HepG2 (cell line): Measurements from ENCODE around the gene CCT3. TPM values are rescaled to one million over a fixed set of nuclear protein-coding genes. Genes with fewer than 3 reads are reported as not detected.

Experiments
- ATRX ChIP-seq: sonication (generic); formaldehyde crosslinking; IDR thresholded peaks from 2 replicates; pipeline ENCODE4 v1.4.0; 2020; ENCODE audit warnings: missing genetic modification reagents, borderline replicate concordance
- EP300 ChIP-seq, 3 experiments: sonication (generic) in 1 of 3; formaldehyde crosslinking in 1 of 3; IDR thresholded peaks; 2 replicates each; pipeline versions ENCODE4 v1.5.1 to v1.6.1; 2011 to 2020; ENCODE audit warnings: low read depth in 2 of 3, low read length in 2 of 3, borderline replicate concordance in 1 of 3, improper control_type of control experiment in 1 of 3, mild to moderate bottlenecking in 1 of 3, missing genetic modification reagents in 1 of 3, moderate library complexity in 1 of 3
- FOXA1 ChIP-seq, 2 experiments: fragments of 450-650 bp in 1 of 2; sonication (generic) in 1 of 2; formaldehyde crosslinking in 1 of 2; IDR thresholded peaks; 2 replicates each; pipeline versions ENCODE4 v1.4.0 to v1.6.1; 2016 to 2020; ENCODE audit warnings: missing genetic modification reagents in 1 of 2
- GTF2F1 ChIP-seq: fragments of 150-350 bp; IDR thresholded peaks from 2 replicates; pipeline ENCODE4 v1.6.1; 2014; ENCODE audit warnings: low read length
- HOXA3 ChIP-seq: sonication (generic); formaldehyde crosslinking; IDR thresholded peaks from 2 replicates; pipeline ENCODE4 v1.5.0; 2020; ENCODE audit warnings: missing genetic modification reagents
- IRF2 ChIP-seq: IDR thresholded peaks from 2 replicates; pipeline ENCODE4 v1.6.1; 2018; ENCODE audit warnings: missing genetic modification reagents, missing compliant biosample characterization
- MIER2 ChIP-seq: IDR thresholded peaks from 2 replicates; pipeline ENCODE4 v1.6.1; 2016; ENCODE audit warnings: missing biosample characterization, missing genetic modification reagents
- NFYB ChIP-seq: sonication (generic); formaldehyde crosslinking; IDR thresholded peaks from 2 replicates; pipeline ENCODE4 v1.4.0; 2020; ENCODE audit warnings: missing genetic modification reagents
- PATZ1 ChIP-seq: sonication (generic); formaldehyde crosslinking; IDR thresholded peaks from 2 replicates; pipeline ENCODE4 v1.4.0; 2020; ENCODE audit warnings: missing genetic modification reagents
- PBX2 ChIP-seq: IDR thresholded peaks from 2 replicates; pipeline ENCODE4 v1.6.1; 2016; ENCODE audit warnings: control low read depth
- RBM22 ChIP-seq: fragments of 200-400 bp; formaldehyde crosslinking; optimal IDR thresholded peaks from 2 replicates; pipeline ENCODE3; 2017; ENCODE audit warnings: mild to moderate bottlenecking, low read length, moderate library complexity
- SAFB2 ChIP-seq: sonication (generic); formaldehyde crosslinking; IDR thresholded peaks from 2 replicates; pipeline ENCODE4 v1.5.1; 2020; ENCODE audit warnings: missing genetic modification reagents, low read depth, mild to moderate bottlenecking, borderline replicate concordance
- SALL2 ChIP-seq: sonication (generic); formaldehyde crosslinking; IDR thresholded peaks from 2 replicates; pipeline ENCODE4 v1.8.1; 2023; ENCODE audit warnings: mild to moderate bottlenecking, missing genetic modification reagents, inconsistent platforms
- SIX4 ChIP-seq: sonication (generic); formaldehyde crosslinking; IDR thresholded peaks from 2 replicates; pipeline ENCODE4 v1.4.0; 2020; ENCODE audit warnings: missing genetic modification reagents
- THAP8 ChIP-seq: sonication (generic); formaldehyde crosslinking; IDR thresholded peaks from 2 replicates; pipeline ENCODE4 v1.5.1; 2020; ENCODE audit warnings: missing genetic modification reagents, mild to moderate bottlenecking, borderline replicate concordance
- ZFP37 ChIP-seq: sonication (generic); formaldehyde crosslinking; IDR thresholded peaks from 2 replicates; pipeline ENCODE4 v1.4.0; 2020; ENCODE audit warnings: missing genetic modification reagents, borderline replicate concordance
- ZNF101 ChIP-seq: sonication (generic); formaldehyde crosslinking; IDR thresholded peaks from 2 replicates; pipeline ENCODE4 v1.4.0; 2020; ENCODE audit warnings: mild to moderate bottlenecking, low read depth, missing genetic modification reagents, borderline replicate concordance
- ZNF343 ChIP-seq: sonication (generic); formaldehyde crosslinking; IDR thresholded peaks from 2 replicates; pipeline ENCODE4 v1.4.0; 2020; ENCODE audit warnings: mild to moderate bottlenecking, missing genetic modification reagents
- ZNF382 ChIP-seq: sonication (generic); formaldehyde crosslinking; IDR thresholded peaks from 2 replicates; pipeline ENCODE4 v1.5.0; 2020; ENCODE audit warnings: missing genetic modification reagents, mild to moderate bottlenecking, borderline replicate concordance
- ZNF615 ChIP-seq: sonication (generic); formaldehyde crosslinking; IDR thresholded peaks from 2 replicates; pipeline ENCODE4 v1.5.0; 2020; ENCODE audit warnings: mild to moderate bottlenecking, missing genetic modification reagents, borderline replicate concordance
- ZNF672 ChIP-seq: sonication (generic); formaldehyde crosslinking; IDR thresholded peaks from 2 replicates; pipeline ENCODE4 v1.8.1; 2022; ENCODE audit warnings: missing genetic modification reagents
- ZNF770 ChIP-seq: sonication (generic); formaldehyde crosslinking; IDR thresholded peaks from 2 replicates; pipeline ENCODE4 v1.5.0; 2020; ENCODE audit warnings: mild to moderate bottlenecking, missing genetic modification reagents
- ZNF772 ChIP-seq: sonication (generic); formaldehyde crosslinking; IDR thresholded peaks from 2 replicates; pipeline ENCODE4 v1.5.0; 2020; ENCODE audit warnings: mild to moderate bottlenecking, missing genetic modification reagents
- ZZZ3 ChIP-seq: sonication (generic); formaldehyde crosslinking; IDR thresholded peaks from 2 replicates; pipeline ENCODE4 v1.4.0; 2020; ENCODE audit warnings: missing genetic modification reagents, mild to moderate bottlenecking, borderline replicate concordance
- polyA plus RNA-seq, 8 experiments: library from polyadenylated mRNA; depleted of rRNA in 3 of 8; stranded (reverse) in 7 of 8; unstranded in 1 of 8; fragments of >200 nt; fragmentation: Illumina TruSeq in 4 of 8; extraction: Trizol in 4 of 8; gene quantifications; 2 replicates each; pipeline versions ENCODE4 v1.2.1 to v1.2.3, GENCODE V29; 2011 to 2016; ENCODE audit warnings: low read depth in 4 of 8, missing spikeins in 1 of 8, mixed read lengths in 1 of 8; ENCODE audit not compliant: insufficient read depth in 1 of 8
- total RNA-seq, 5 experiments: library from RNA; depleted of rRNA; stranded (reverse); fragments of >200 nt; fragmentation: Illumina TruSeq; extraction: Trizol; gene quantifications; 2 replicates each; pipeline ENCODE4 v1.2.3, GENCODE V29; 2016; ENCODE audit warnings: low read depth in 1 of 5

CCT3 gene
- total and polyA plus RNA-seq, 2 of the 13 experiments (the other 11 are each of a cell fraction or from before 2014, with no cell fraction given): 319 to 615 TPM

- no peak for TF ChIP-seq FOXA1 (IDR thresholded peaks at IDR 0.05)
- no peak for TF ChIP-seq FOXA1 (CRISPR knock-in tag; IDR thresholded peaks at IDR 0.05)
- no peak for TF ChIP-seq ZNF770 (CRISPR knock-in tag)
- no peak for TF ChIP-seq PBX2 (CRISPR knock-in tag)
- no peak for TF ChIP-seq ZFP37 (CRISPR knock-in tag)
- 0 out of 2 replicates have a peak, but pooled peaks have one; percentile 14 for TF ChIP-seq PATZ1 (CRISPR knock-in tag)
- no peak for TF ChIP-seq NFYB (CRISPR knock-in tag)
- no peak for TF ChIP-seq SAFB2 (CRISPR knock-in tag)
- no peak for TF ChIP-seq ZNF382 (CRISPR knock-in tag)
- TF ChIP-seq ATRX: no peak
- no peak for TF ChIP-seq ZNF672
- TF ChIP-seq HOXA3 (CRISPR knock-in tag): peak; percentile 50; the same call in 1 of the 2 replicates
- no peak for TF ChIP-seq MIER2
- TF ChIP-seq ZNF772 (CRISPR knock-in tag): 0 out of 2 replicates have a peak, but pooled peaks have one; percentile 26
- no peak for TF ChIP-seq SALL2 (CRISPR knock-in tag)
- TF ChIP-seq GTF2F1: no peak
- TF ChIP-seq ZZZ3: no peak
- 0 out of 2 replicates have a peak, but pooled peaks have one; percentile 20 for TF ChIP-seq IRF2 (CRISPR knock-in tag)
- TF ChIP-seq EP300 (IDR thresholded peaks at IDR 0.05; ENCODE audit: low read depth in 2 of 2, low read length in 2 of 2): peak in 1 of 2 experiments; percentile 75; a peak in 2 of 4 replicates
- no peak for TF ChIP-seq EP300 (CRISPR knock-in tag; IDR thresholded peaks at IDR 0.05; ENCODE audit: borderline replicate concordance)
- no peak for TF ChIP-seq THAP8 (CRISPR knock-in tag)
- TF ChIP-seq ZNF101: no peak
- peak; percentile 87 for TF ChIP-seq RBM22
- TF ChIP-seq ZNF615 (CRISPR knock-in tag): no peak
- TF ChIP-seq ZNF343: no peak
- no peak for TF ChIP-seq SIX4 (CRISPR knock-in tag)
- TF ChIP-seq, all 625 proteins: peak for 45
These were observed 35.5 kb upstream of the CCT3 start (continued) for GRCh38 chr1:156373546-156373945.
